B cell (primary cell): ENCODE data around the gene B3GALT6.

Experiments used
- EZH2 ChIP-seq: IDR thresholded peaks from 2 replicates; pipeline ENCODE4 v1.6.1; 2012; ENCODE audit warnings: borderline replicate concordance, low read depth, mild to moderate bottlenecking, moderate library complexity, low read length; ENCODE audit not compliant: insufficient read depth, poor library complexity, severe bottlenecking
- TF ChIP-seq, protein P1 (sequence below): fragments of 200-600 bp; IDR thresholded peaks from one replicate; pipeline ENCODE4 v1.8.0; 2022; ENCODE audit warnings: antibody characterized with exemption, mild to moderate bottlenecking

DNA sequence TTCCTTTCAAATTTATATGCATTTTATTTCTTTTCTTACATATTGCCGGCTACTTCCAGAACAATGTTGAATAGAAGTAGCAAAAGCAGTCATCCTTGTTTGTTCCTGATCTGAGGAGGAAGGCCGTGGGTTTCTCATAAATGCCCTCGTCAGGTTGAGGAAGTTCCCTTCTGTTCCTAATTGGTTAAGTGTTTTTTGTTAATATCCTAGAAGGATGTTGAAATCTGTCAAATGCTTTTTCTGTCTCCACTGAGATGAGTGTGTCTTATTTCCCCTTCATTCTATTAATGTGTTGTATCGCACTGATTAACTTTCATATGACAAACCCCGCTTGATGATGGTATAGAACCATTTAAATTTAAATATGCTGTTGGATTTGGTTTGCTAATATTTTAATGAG, 42.9 kb upstream of the B3GALT6 start:
- TF ChIP-seq, protein P1, sequence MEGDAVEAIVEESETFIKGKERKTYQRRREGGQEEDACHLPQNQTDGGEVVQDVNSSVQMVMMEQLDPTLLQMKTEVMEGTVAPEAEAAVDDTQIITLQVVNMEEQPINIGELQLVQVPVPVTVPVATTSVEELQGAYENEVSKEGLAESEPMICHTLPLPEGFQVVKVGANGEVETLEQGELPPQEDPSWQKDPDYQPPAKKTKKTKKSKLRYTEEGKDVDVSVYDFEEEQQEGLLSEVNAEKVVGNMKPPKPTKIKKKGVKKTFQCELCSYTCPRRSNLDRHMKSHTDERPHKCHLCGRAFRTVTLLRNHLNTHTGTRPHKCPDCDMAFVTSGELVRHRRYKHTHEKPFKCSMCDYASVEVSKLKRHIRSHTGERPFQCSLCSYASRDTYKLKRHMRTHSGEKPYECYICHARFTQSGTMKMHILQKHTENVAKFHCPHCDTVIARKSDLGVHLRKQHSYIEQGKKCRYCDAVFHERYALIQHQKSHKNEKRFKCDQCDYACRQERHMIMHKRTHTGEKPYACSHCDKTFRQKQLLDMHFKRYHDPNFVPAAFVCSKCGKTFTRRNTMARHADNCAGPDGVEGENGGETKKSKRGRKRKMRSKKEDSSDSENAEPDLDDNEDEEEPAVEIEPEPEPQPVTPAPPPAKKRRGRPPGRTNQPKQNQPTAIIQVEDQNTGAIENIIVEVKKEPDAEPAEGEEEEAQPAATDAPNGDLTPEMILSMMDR: no peak
- TF ChIP-seq EZH2: no peak
